Neutrophil (primary cell): ENCODE results near the gene SUB1.
"Not testable (repeated sequence)": the region's sequence is repeated elsewhere in the genome, so short reads cannot be mapped to it uniquely, and the experiment has no call there.

Experiments
- H3K27ac ChIP-seq: fragments of 200-600 bp; sonication (generic); 2 replicates; pipeline ENCODE4 v1.5.1; 2016; ENCODE audit warnings: mild to moderate bottlenecking, moderate library complexity
- H3K27me3 ChIP-seq: fragments of 200-600 bp; sonication (generic); 2 replicates; pipeline ENCODE4 v1.6.0; 2016; ENCODE audit warnings: mild to moderate bottlenecking
- H3K36me3 ChIP-seq: fragments of 200-600 bp; sonication (generic); 2 replicates; pipeline ENCODE4 v1.5.1; 2017
- H3K4me1 ChIP-seq, 2 experiments: fragments of 200-600 bp in 1 of 2; sonication (generic) in 1 of 2; 1 replicate in 1 of 2; 2 replicates in 1 of 2; pipeline versions ENCODE4 v1.5.1 to v1.6.1; 2013 to 2016; ENCODE audit warnings: low read depth in 1 of 2, low read length in 1 of 2, mild to moderate bottlenecking in 1 of 2, moderate library complexity in 1 of 2; ENCODE audit not compliant: control insufficient read depth in 1 of 2, insufficient read depth in 1 of 2
- H3K4me3 ChIP-seq, 2 experiments: fragments of 200-600 bp in 1 of 2; sonication (generic) in 1 of 2; 1 replicate in 1 of 2; 2 replicates in 1 of 2; pipeline ENCODE4 v1.5.1; 2013 to 2016; ENCODE audit warnings: low read depth in 1 of 2, low read length in 1 of 2, mild to moderate bottlenecking in 1 of 2, moderate library complexity in 1 of 2
- H3K9me3 ChIP-seq: fragments of 200-600 bp; sonication (generic); 2 replicates; pipeline ENCODE4 v1.5.1; 2016
- TF ChIP-seq, protein P1 (sequence below): fragments of 200-600 bp; sonication (generic); IDR thresholded peaks from 2 replicates; pipeline ENCODE4 v1.5.1; 2016; ENCODE audit warnings: antibody characterized with exemption

The SUB1 gene

DNA sequence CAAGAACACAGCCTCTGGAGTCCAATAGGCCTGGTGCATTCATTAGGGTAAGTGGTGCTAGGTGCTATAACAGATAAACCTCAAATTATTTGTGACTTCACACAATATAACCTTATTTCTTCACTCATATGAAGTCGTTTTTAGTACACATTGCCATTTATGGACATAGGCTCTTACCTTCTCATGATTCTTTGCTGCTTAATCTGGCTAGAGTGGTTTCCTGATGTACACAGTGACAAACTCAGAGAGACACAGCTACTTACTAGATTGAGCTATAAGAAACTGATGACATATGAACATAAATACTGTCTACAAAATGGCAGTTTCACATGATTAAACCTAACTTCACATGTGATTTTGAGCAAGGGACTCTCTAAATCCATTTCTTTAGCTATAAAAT is 14.2 kb upstream of the SUB1 start:
- TF ChIP-seq, protein P1, sequence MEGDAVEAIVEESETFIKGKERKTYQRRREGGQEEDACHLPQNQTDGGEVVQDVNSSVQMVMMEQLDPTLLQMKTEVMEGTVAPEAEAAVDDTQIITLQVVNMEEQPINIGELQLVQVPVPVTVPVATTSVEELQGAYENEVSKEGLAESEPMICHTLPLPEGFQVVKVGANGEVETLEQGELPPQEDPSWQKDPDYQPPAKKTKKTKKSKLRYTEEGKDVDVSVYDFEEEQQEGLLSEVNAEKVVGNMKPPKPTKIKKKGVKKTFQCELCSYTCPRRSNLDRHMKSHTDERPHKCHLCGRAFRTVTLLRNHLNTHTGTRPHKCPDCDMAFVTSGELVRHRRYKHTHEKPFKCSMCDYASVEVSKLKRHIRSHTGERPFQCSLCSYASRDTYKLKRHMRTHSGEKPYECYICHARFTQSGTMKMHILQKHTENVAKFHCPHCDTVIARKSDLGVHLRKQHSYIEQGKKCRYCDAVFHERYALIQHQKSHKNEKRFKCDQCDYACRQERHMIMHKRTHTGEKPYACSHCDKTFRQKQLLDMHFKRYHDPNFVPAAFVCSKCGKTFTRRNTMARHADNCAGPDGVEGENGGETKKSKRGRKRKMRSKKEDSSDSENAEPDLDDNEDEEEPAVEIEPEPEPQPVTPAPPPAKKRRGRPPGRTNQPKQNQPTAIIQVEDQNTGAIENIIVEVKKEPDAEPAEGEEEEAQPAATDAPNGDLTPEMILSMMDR = no peak
- no peak overlapping the region for H3K4me3 ChIP-seq
- H3K27ac ChIP-seq = no peak overlapping the region
- H3K9me3 ChIP-seq = no peaks in the 10 kb centered on the region
- H3K36me3 ChIP-seq = no peaks in the 10 kb centered on the region
- H3K4me1 ChIP-seq = peaks cover 5 to 8% of the 10 kb centered on the region in 2 experiments
- peaks cover 4% of the 10 kb centered on the region for H3K27me3 ChIP-seq

DNA sequence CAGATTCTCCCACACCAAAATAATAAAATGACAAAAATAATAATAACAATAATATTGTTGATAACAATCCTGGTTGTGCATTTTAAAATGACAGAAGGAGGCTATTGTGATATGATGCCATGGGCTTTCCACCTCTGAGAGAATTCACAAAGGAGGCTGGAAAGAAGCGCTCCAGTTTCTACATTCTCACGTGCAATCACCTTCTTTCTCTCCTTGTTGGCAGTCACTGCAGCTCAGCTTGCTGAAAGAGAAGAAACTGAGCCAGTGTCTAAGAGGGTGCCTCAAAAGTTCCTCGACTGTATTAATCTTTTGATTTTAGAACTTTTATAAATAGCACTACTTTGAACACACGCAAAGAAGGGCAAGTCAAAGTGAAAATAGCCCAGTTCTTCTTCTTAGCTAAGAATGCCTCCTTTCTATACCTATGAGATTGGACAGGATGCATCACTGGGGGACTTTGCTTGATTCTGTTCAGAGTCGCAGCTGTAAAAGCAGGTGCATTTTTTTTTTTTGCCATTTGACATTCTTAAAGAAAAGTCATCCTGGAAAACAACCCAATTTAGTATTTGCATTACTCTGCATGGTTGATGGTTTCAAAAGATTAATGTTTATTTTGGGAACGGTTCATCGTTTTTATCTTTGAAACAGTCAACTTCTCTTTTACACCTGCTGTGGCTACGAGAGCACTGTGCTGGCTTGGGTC is 12.4 kb upstream of the SUB1 start:
- Histone ChIP-seq H3K4me1 (peaks cover 5 to 8% of the 10 kb centered on the region in 2 experiments), H3K27me3 (peaks cover 4% of the 10 kb centered on the region), H3K9me3 (no peaks in the 10 kb centered on the region), H3K4me3 (no peak overlapping the region), H3K36me3 (no peaks in the 10 kb centered on the region), H3K27ac (no peak overlapping the region)
- TF ChIP-seq, protein P1 = no peak

DNA sequence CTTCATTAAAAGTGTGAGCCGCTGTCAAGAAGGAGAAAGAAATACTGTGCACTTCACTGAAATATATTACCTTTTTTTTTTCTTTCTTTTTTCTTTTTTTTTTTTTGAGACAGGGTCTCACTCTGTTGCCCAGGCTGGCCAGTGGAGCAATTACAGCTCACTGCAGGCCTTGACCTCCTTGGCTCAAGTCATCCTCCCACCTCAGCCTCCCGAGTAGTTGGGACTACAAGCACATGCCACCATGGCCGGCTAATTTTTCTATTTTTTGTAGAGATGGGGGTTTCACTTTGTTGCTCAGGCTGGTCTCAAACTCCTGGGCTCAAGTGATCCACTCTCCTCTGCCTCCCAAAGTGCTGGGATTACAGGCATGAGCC is 11.9 kb upstream of the SUB1 start:
- H3K4me1 ChIP-seq, H3K4me3 ChIP-seq, H3K27ac ChIP-seq, H3K36me3 ChIP-seq, H3K9me3 ChIP-seq, H3K27me3 ChIP-seq: not testable (repeated sequence)

DNA sequence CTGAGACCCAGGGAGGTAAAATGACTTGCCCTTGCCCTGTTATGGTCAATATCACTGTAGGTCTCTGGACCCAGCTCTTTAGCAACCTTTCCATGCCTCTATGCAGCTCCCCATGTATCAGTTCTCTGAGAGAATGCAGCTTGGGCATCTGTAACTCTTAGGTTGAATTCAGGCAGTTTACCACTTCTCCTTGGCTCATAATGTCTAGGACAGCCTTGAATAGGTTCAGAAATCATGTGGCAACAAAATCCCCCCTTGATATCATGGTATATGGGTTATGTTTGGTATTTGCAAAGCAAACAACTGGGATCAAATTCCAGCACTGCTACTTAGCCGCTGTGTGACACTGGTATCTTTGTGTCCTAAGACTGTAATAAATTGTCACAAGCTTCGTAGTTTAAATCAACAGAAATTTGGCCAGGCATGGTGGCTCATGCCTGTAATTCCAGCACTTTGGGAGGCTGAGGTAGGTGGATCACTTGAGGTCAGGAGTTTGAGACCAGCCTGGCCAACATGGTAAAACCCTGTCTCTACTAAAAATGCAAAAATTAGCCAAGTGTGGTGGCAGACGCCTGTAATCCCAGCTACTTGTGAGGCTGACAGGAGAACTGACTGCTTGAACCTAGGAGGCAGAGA is 10.7 kb upstream of the SUB1 start:
- no peaks in the 10 kb centered on the region for H3K4me1 ChIP-seq
- H3K36me3 ChIP-seq = no peaks in the 10 kb centered on the region
- H3K27ac ChIP-seq = no peak overlapping the region
- TF ChIP-seq, protein P1 = no peak
- no peak overlapping the region for H3K4me3 ChIP-seq
- no peaks in the 10 kb centered on the region for H3K9me3 ChIP-seq
- H3K27me3 ChIP-seq = peaks cover 4% of the 10 kb centered on the region

DNA sequence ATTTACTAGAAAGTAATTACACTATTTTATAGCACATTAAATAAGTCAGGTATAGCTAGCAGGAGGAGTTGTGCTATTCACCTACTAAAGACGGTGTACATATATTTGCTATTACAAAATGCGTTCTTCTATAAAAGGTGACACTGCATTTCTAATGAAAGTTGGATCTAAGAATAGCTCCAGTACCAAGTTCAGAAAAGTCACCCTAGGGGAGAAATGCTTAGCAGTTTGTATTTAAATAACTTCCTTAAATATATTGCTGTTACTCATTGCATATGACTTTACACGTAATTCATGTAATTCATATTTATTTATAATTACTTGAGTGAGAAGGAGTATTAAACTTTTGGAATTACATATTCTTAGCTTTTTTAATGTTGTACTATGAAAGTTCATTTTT is 7.0 kb upstream of the SUB1 start:
- peaks cover 28 to 32% of the 10 kb centered on the region in 2 experiments for H3K4me1 ChIP-seq
- no peak overlapping the region for H3K27ac ChIP-seq
- H3K27me3 ChIP-seq = peaks cover 4% of the 10 kb centered on the region

DNA sequence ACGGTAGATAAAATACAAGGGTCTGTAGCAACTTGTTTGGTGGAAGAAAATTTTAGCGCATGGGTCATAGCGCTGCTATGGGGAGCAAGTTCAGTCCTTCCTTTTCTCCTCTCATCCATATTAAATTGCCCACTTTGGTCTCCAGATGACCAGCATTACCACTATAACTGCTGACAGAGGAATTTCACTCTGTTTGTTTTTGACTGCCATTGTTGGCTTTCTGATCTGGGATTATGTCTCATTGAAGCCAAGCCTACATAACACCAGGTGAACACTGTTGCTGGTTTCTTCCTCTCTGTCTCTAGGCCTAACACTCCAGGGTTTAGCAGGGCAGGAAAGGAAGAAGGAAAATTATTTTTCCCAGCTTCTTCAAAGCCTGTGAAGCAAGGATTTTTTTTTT is 6.6 kb upstream of the SUB1 start:
- TF ChIP-seq, protein P1 = no peak
- H3K36me3 ChIP-seq = no peaks in the 10 kb centered on the region
- H3K4me3 ChIP-seq = no peak overlapping the region
- no peaks in the 10 kb centered on the region for H3K9me3 ChIP-seq
- H3K4me1 ChIP-seq = peaks cover 32 to 36% of the 10 kb centered on the region in 2 experiments
- peaks cover 4% of the 10 kb centered on the region for H3K27me3 ChIP-seq
- H3K27ac ChIP-seq = no peak overlapping the region

More for the DNA sequence above, 7.0 kb upstream of the SUB1 start:
- TF ChIP-seq, protein P1 = no peak
- no peak overlapping the region for H3K4me3 ChIP-seq
- no peaks in the 10 kb centered on the region for H3K9me3 ChIP-seq
- H3K36me3 ChIP-seq = no peaks in the 10 kb centered on the region
